Endothelial cell of umbilical vein (primary cell): Measurements from ENCODE around the gene FAM53A. TPM values are rescaled to one million over a fixed set of nuclear protein-coding genes. Genes with fewer than 3 reads are reported as not detected.

Experiments used
- BruUV-seq: library from RNA; stranded (reverse); fragments of 400-500 nt; replicated peaks from 2 replicates; lab custom pipeline; 2021; lab: Mats Ljungman, UMichigan
- CTCF ChIA-PET: fragments of 300-600, 350-600 bp; sonication (Branson Sonifier 250); formaldehyde crosslinking; loops from one replicate; lab custom pipeline; 2021; ENCODE audit warnings: antibody characterized with exemption, inconsistent platforms; lab: Charles Lee
- POLR2A ChIA-PET: fragments of 300-600, 350-600 bp; sonication (Branson Sonifier 250); formaldehyde crosslinking; loops from one replicate; lab custom pipeline; 2021; ENCODE audit warnings: antibody characterized with exemption, inconsistent platforms; lab: Charles Lee
- DNase-seq: peaks from one replicate; pipeline ENCODE4 v3.0.0-alpha.2; 2011; ENCODE audit warnings: low read depth, low spot score
- FAIRE-seq: peaks from 2 replicates; lab custom pipeline; 2011; peaks lifted over from hg19 to GRCh38; lab: Jason Lieb, UNC
- H2AFZ ChIP-seq: 2 replicates; pipeline ENCODE4 v1.6.0; 2012; ENCODE audit warnings: low read depth, low read length, control low read depth, inconsistent platforms
- H3K27ac ChIP-seq: 2 replicates; pipeline ENCODE4 v1.5.1; 2011; ENCODE audit warnings: low read depth, mild to moderate bottlenecking, control low read depth, low read length, moderate library complexity; ENCODE audit not compliant: insufficient read depth
- H3K27me3 ChIP-seq, 2 experiments: 2 replicates each; pipeline versions ENCODE4 v1.6.0 to v1.6.1; 2011; ENCODE audit warnings: low read length in 2 of 2, mixed read lengths in 1 of 2; ENCODE audit not compliant: control insufficient read depth in 2 of 2, insufficient read depth in 2 of 2
- H3K36me3 ChIP-seq, 2 experiments: 2 replicates in 1 of 2; 3 replicates in 1 of 2; pipeline ENCODE4 v1.5.1; 2011; ENCODE audit warnings: low read length in 2 of 2, mild to moderate bottlenecking in 1 of 2, moderate library complexity in 1 of 2; ENCODE audit not compliant: control insufficient read depth in 2 of 2, insufficient read depth in 2 of 2; ENCODE audit errors: extremely low read depth in 1 of 2
- H3K4me1 ChIP-seq: 3 replicates; pipeline ENCODE4 v1.5.1; 2011; ENCODE audit warnings: mild to moderate bottlenecking, low read length; ENCODE audit not compliant: control insufficient read depth, insufficient read depth; ENCODE audit errors: extremely low read depth
- H3K4me2 ChIP-seq: 2 replicates; pipeline ENCODE4 v1.6.1; 2011; ENCODE audit warnings: low read length, control low read depth, mixed read lengths; ENCODE audit not compliant: insufficient read depth
- H3K4me3 ChIP-seq, 3 experiments: fragments of 200-600 bp in 1 of 3; sonication (generic), shearing (Covaris generic) in 1 of 3; replicated peaks in 1 of 3; 2 replicates each; pipeline ENCODE4 v1.5.1; 2011 to 2016; ENCODE audit warnings: control low read depth in 3 of 3, low read length in 3 of 3, mild to moderate bottlenecking in 2 of 3, inconsistent platforms in 1 of 3, low read depth in 1 of 3, moderate library complexity in 1 of 3; ENCODE audit not compliant: insufficient read depth in 1 of 3
- H3K79me2 ChIP-seq: 2 replicates; pipeline ENCODE4 v1.6.0; 2012; ENCODE audit warnings: low read length, inconsistent platforms; ENCODE audit not compliant: control insufficient read depth, insufficient read depth
- H3K9ac ChIP-seq: replicated peaks from 2 replicates; pipeline ENCODE3; 2011; ENCODE audit warnings: low read length, control low read depth; ENCODE audit not compliant: insufficient read depth; ENCODE audit errors: extremely low read depth
- H3K9me1 ChIP-seq: replicated peaks from 3 replicates; pipeline ENCODE4 v1.6.0; 2011; ENCODE audit warnings: mild to moderate bottlenecking, low read length; ENCODE audit not compliant: control insufficient read depth, insufficient read depth; ENCODE audit errors: extremely low read depth
- H3K9me3 ChIP-seq: replicated peaks from 2 replicates; pipeline ENCODE4 v1.5.1; 2012; ENCODE audit warnings: low read length, inconsistent platforms; ENCODE audit not compliant: control insufficient read depth, insufficient read depth
- H4K20me1 ChIP-seq: replicated peaks from 2 replicates; pipeline ENCODE3; 2011; ENCODE audit warnings: mild to moderate bottlenecking, low read length; ENCODE audit not compliant: control insufficient read depth, insufficient read depth; ENCODE audit errors: extremely low read depth
- EZH2 ChIP-seq: IDR thresholded peaks from 2 replicates; pipeline ENCODE4 v1.6.1; 2012; ENCODE audit warnings: borderline replicate concordance, low read depth, mild to moderate bottlenecking, moderate library complexity, low read length, inconsistent platforms; ENCODE audit not compliant: severe bottlenecking
- FOS ChIP-seq: IDR thresholded peaks from 2 replicates; pipeline ENCODE4 v1.6.1; 2011; ENCODE audit warnings: mild to moderate bottlenecking, low read length, moderate library complexity, borderline replicate concordance; ENCODE audit not compliant: insufficient read depth
- GATA2 ChIP-seq: IDR thresholded peaks from 2 replicates; pipeline ENCODE4 v1.7.0; 2011; ENCODE audit warnings: low read depth, mild to moderate bottlenecking, moderate library complexity, mixed read lengths, low read length; ENCODE audit not compliant: insufficient read length, insufficient read depth
- JUN ChIP-seq: IDR thresholded peaks from 2 replicates; pipeline ENCODE4 v1.6.1; 2011; ENCODE audit warnings: borderline replicate concordance, low read depth; ENCODE audit not compliant: insufficient read length, insufficient read depth
- MYC ChIP-seq: IDR thresholded peaks from one replicate; pipeline ENCODE4 v1.6.1; 2011; ENCODE audit warnings: mild to moderate bottlenecking, low read depth, low read length
- POLR2A ChIP-seq: IDR thresholded peaks from 2 replicates; pipeline ENCODE4 v1.6.1; 2012; ENCODE audit warnings: low read depth, mild to moderate bottlenecking, control low read depth, low read length
- POLR2AphosphoS5 ChIP-seq: IDR thresholded peaks from 2 replicates; pipeline ENCODE4 v1.6.1; 2012; ENCODE audit warnings: low read depth, mild to moderate bottlenecking, control low read depth, low read length, moderate library complexity; ENCODE audit not compliant: insufficient read depth
- dilution Hi-C: fragments of 300-500 bp; cut with MboI; formaldehyde crosslinking; loops from one replicate; pipeline ENCODE4 v1.15.0; 2019; ENCODE audit warnings: low sequenced_read_pairs; ENCODE audit not compliant: extremely low pct_ligation_motif_present
- intact Hi-C: fragments of 100-400 bp; cut with micrococcal nuclease; formaldehyde crosslinking; loops from one replicate; pipeline ENCODE4 v1.10.0; 2022
- polyA plus RNA-seq, 4 experiments: library from polyadenylated mRNA; depleted of rRNA in 3 of 4; stranded (reverse) in 3 of 4; unstranded in 1 of 4; fragments of >200 nt; gene quantifications; 2 replicates each; pipeline versions ENCODE4 v1.2.1 to v1.2.3, GENCODE V29; 2011 to 2012; ENCODE audit warnings: missing spikeins in 1 of 4
- total RNA-seq: library from RNA; stranded (reverse); gene quantifications from 2 replicates; pipeline ENCODE4 v1.2.3, GENCODE V29; 2021
- TF ChIP-seq, protein P1 (sequence below), 2 donors: IDR thresholded peaks; 1 replicate in 1 of 2; 2 replicates in 1 of 2; pipeline ENCODE4 v1.5.1; 2011; ENCODE audit warnings: low read length in 2 of 2, mild to moderate bottlenecking in 2 of 2, moderate library complexity in 2 of 2, control low read depth in 1 of 2, inconsistent platforms in 1 of 2, low read depth in 1 of 2; ENCODE audit not compliant: insufficient read depth in 1 of 2; ENCODE audit errors: extremely low read depth in 1 of 2
- TF ChIP-seq, protein P2 (sequence below): IDR thresholded peaks from 2 replicates; pipeline ENCODE4 v1.6.1; 2011; ENCODE audit not compliant: insufficient read depth, insufficient read length

Gene FAM53A
- total and polyA plus RNA-seq, 2 donors (not counting 3 experiments of a cell fraction or from before 2014, with no cell fraction given) = 1.3 to 1.7 TPM

DNA sequence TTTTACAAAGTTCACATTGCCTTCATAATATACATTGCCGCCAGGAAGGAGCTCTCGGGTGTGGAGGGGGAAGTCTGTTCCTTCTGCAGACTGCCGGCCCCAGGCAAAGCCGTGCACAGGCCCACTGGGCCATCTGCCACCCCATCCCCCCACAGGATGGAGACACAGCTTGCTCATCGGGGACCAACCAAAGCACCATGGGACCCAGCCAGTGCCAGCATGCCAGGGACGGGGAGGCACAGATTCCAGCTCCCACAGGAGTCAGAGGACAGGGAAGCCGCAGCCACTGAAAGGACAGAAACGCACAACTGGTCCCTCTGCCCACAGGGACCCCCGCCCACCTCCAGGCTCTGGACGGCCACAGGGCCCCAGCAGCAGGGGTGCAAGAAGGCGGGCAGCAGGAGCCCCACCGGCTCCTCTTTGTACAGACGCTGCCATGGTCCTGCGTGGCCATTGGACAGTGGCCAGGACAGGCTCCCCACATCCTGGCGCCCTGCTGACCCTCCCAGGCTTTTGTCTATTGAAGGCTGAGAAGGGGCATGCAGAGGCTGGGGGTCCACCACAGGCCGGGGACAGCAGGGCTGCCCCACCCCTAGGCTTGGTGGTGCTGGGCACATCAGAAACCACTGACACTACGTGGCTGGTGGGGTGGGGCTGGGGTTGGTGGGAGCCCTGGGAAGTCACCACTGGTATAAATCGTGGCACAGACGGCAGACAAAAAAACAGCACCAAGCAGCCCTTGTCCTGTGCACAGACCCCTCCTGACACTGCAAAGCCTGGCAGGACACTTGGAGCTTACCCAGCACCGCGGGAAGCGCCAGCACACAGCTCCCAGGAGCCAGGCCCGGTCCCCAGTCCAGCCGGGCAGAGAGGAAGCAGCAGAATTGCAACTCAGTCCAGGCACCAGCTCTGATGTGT is 89.0 kb downstream of the FAM53A start:
- POLR2A ChIA-PET = no interaction called here
- TF ChIP-seq, protein P1, sequence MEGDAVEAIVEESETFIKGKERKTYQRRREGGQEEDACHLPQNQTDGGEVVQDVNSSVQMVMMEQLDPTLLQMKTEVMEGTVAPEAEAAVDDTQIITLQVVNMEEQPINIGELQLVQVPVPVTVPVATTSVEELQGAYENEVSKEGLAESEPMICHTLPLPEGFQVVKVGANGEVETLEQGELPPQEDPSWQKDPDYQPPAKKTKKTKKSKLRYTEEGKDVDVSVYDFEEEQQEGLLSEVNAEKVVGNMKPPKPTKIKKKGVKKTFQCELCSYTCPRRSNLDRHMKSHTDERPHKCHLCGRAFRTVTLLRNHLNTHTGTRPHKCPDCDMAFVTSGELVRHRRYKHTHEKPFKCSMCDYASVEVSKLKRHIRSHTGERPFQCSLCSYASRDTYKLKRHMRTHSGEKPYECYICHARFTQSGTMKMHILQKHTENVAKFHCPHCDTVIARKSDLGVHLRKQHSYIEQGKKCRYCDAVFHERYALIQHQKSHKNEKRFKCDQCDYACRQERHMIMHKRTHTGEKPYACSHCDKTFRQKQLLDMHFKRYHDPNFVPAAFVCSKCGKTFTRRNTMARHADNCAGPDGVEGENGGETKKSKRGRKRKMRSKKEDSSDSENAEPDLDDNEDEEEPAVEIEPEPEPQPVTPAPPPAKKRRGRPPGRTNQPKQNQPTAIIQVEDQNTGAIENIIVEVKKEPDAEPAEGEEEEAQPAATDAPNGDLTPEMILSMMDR (IDR thresholded peaks at IDR 0.05; ENCODE audit: extremely low read depth in 1 of 2, insufficient read depth in 1 of 2, low read depth in 1 of 2, low read length in 2 of 2) = no peak
- TF ChIP-seq POLR2A = no peak
- Histone ChIP-seq H4K20me1 (no peaks in the 10 kb centered on the region), H3K9me3 (no peaks in the 10 kb centered on the region), H3K9me1 (no peaks in the 10 kb centered on the region), H3K4me2 (no peak overlapping the region), H3K4me3 (no peak overlapping the region), H3K36me3 (no peaks in the 10 kb centered on the region), H3K27me3 (no peaks in the 10 kb centered on the region), H3K9ac (no peak overlapping the region), H3K27ac (no peak overlapping the region), H3K4me1 (no peaks in the 10 kb centered on the region), H3K79me2 (no peaks in the 10 kb centered on the region), H2AFZ (no peak overlapping the region)
- BruUV-seq = no TSS peak
- dilution Hi-C loops (no loop called here), intact Hi-C loops (no loop called here)
- no peak for FAIRE-seq
- no peak for DNase-seq
- CTCF ChIA-PET = interaction anchor here (1.3 kb wide), 1 partner anchor 11 kb away, joined by 3 read pairs; no protein-coding TSS in a partner anchor

DNA sequence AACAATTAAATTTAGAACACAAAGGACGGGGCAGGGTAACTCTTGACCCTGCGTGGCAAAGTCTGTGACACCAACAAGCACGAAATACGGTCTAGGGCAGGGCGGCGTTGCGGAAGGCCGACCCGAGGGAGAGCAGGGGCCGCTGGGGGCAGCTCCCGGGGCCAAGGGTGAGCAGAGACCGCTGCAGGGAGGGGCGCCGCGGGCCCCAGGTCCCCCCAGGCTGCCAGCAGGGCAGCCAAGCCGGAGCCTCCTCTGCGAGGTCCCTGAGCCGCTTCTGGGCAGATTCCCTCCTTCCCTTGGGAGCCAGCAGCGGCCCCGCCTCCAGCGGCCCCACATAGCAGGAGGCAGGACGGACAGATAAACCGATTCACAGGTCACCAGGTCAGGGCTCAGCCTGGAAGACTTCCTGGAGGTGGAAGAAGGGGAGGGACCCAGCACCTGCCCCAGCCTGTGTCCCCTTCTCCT is 90.2 kb downstream of the FAM53A start:
- Histone ChIP-seq H3K9me3 (no peaks in the 10 kb centered on the region), H4K20me1 (no peaks in the 10 kb centered on the region), H3K27ac (no peak overlapping the region), H3K79me2 (no peaks in the 10 kb centered on the region), H2AFZ (no peak overlapping the region), H3K9me1 (no peaks in the 10 kb centered on the region), H3K4me1 (no peaks in the 10 kb centered on the region), H3K27me3 (no peaks in the 10 kb centered on the region), H3K9ac (no peak overlapping the region), H3K4me2 (no peak overlapping the region), H3K36me3 (no peaks in the 10 kb centered on the region), H3K4me3 (no peak overlapping the region)
- CTCF ChIA-PET = no interaction called here
- POLR2A ChIA-PET = no interaction called here
- FAIRE-seq = no peak
- no TSS peak for BruUV-seq
- dilution Hi-C loops = no loop called here
- no peak for DNase-seq
- intact Hi-C loops = no loop called here
- TF ChIP-seq JUN = no peak
- no peak for TF ChIP-seq POLR2AphosphoS5
- TF ChIP-seq POLR2A = no peak
- TF ChIP-seq, protein P1 (IDR thresholded peaks at IDR 0.05; ENCODE audit: extremely low read depth in 1 of 2, insufficient read depth in 1 of 2, low read depth in 1 of 2, low read length in 2 of 2) = no peak
- TF ChIP-seq FOS = no peak
- TF ChIP-seq EZH2 = no peak
- TF ChIP-seq GATA2 = no peak
- no peak for TF ChIP-seq MYC
- TF ChIP-seq, protein P2, sequence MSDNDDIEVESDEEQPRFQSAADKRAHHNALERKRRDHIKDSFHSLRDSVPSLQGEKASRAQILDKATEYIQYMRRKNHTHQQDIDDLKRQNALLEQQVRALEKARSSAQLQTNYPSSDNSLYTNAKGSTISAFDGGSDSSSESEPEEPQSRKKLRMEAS = no peak
